Neuronal stem cell (in vitro differentiated cells): ENCODE data around the gene UPF2.

ENCODE experiments used
- DNase-seq: peaks from one replicate; pipeline ENCODE4 v3.0.0-alpha.2; 2013; ENCODE audit warnings: low spot score
- H2AFZ ChIP-seq: one replicate; pipeline ENCODE4 v1.6.1; 2013; ENCODE audit warnings: mild to moderate bottlenecking, low read length, inconsistent platforms
- H2AK5ac ChIP-seq: 2 replicates; pipeline ENCODE4 v1.6.1; 2013; ENCODE audit warnings: low read depth, mild to moderate bottlenecking, inconsistent platforms, low read length, moderate library complexity, mixed read lengths
- H2BK120ac ChIP-seq: 2 replicates; pipeline ENCODE4 v1.6.1; 2013; ENCODE audit warnings: low read depth, mild to moderate bottlenecking, inconsistent platforms, low read length, moderate library complexity, mixed read lengths
- H2BK12ac ChIP-seq: one replicate; pipeline ENCODE4 v1.6.1; 2013; ENCODE audit warnings: low read length, inconsistent platforms
- H2BK15ac ChIP-seq: 2 replicates; pipeline ENCODE4 v1.6.1; 2013; ENCODE audit warnings: mild to moderate bottlenecking, low read length, inconsistent platforms, mixed read lengths
- H2BK5ac ChIP-seq: one replicate; pipeline ENCODE4 v1.6.1; 2013; ENCODE audit warnings: inconsistent platforms, mild to moderate bottlenecking, low read length, moderate library complexity
- H3K14ac ChIP-seq: one replicate; pipeline ENCODE4 v1.6.1; 2013; ENCODE audit warnings: low read length, inconsistent platforms
- H3K18ac ChIP-seq: 2 replicates; pipeline ENCODE4 v1.6.1; 2013; ENCODE audit warnings: low read length, inconsistent platforms
- H3K23ac ChIP-seq: 2 replicates; pipeline ENCODE4 v1.6.1; 2013; ENCODE audit warnings: low read depth, mild to moderate bottlenecking, mixed read lengths, low read length, inconsistent platforms; ENCODE audit not compliant: poor library complexity
- H3K27ac ChIP-seq: replicated peaks from 3 replicates; pipeline ENCODE4 v1.5.1; 2013; ENCODE audit warnings: low read length, inconsistent platforms
- H3K27me3 ChIP-seq, 3 experiments: 2 replicates each; pipeline ENCODE4 v1.6.1; 2013; ENCODE audit warnings: low read length in 3 of 3, mild to moderate bottlenecking in 2 of 3, inconsistent platforms in 1 of 3, low read depth in 1 of 3, mixed read lengths in 1 of 3, moderate library complexity in 1 of 3; ENCODE audit not compliant: control insufficient read depth in 3 of 3, insufficient read depth in 3 of 3
- H3K36me3 ChIP-seq, 2 donors: replicated peaks in 1 of 2; 2 replicates each; pipeline ENCODE4 v1.6.1; 2013; ENCODE audit warnings: low read length in 2 of 2; ENCODE audit not compliant: control insufficient read depth in 2 of 2, insufficient read depth in 2 of 2
- H3K4ac ChIP-seq: 2 replicates; pipeline ENCODE4 v1.6.1; 2013; ENCODE audit warnings: inconsistent platforms, mild to moderate bottlenecking, low read length, moderate library complexity
- H3K4me1 ChIP-seq, 2 donors: 1 replicate in 1 of 2; 2 replicates in 1 of 2; pipeline ENCODE4 v1.6.1; 2013; ENCODE audit warnings: low read length in 2 of 2, low read depth in 1 of 2; ENCODE audit not compliant: control insufficient read depth in 2 of 2, insufficient read depth in 1 of 2
- H3K4me2 ChIP-seq: one replicate; pipeline ENCODE4 v1.6.1; 2013; ENCODE audit warnings: mild to moderate bottlenecking, low read length, inconsistent platforms; ENCODE audit not compliant: insufficient read depth, poor library complexity, severe bottlenecking
- H3K4me3 ChIP-seq, 2 donors: 2 replicates each; pipeline ENCODE4 v1.5.1; 2013; ENCODE audit warnings: low read length in 2 of 2, mild to moderate bottlenecking in 2 of 2, inconsistent platforms in 1 of 2, moderate library complexity in 1 of 2
- H3K79me1 ChIP-seq: one replicate; pipeline ENCODE4 v1.6.1; 2013; ENCODE audit warnings: low read depth, mild to moderate bottlenecking, inconsistent platforms, low read length, moderate library complexity
- H3K9ac ChIP-seq: one replicate; pipeline ENCODE4 v1.6.1; 2013; ENCODE audit warnings: mild to moderate bottlenecking, low read depth, low read length, inconsistent platforms; ENCODE audit not compliant: poor library complexity
- H3K9me3 ChIP-seq, 2 donors: replicated peaks in 1 of 2; 2 replicates each; pipeline versions ENCODE3 to v1.6.1; 2013; ENCODE audit warnings: low read length in 2 of 2, mild to moderate bottlenecking in 2 of 2, inconsistent platforms in 1 of 2, low read depth in 1 of 2, mixed read lengths in 1 of 2, moderate library complexity in 1 of 2; ENCODE audit not compliant: control insufficient read depth in 2 of 2, insufficient read depth in 1 of 2
- H4K8ac ChIP-seq: one replicate; pipeline ENCODE4 v1.6.1; 2013; ENCODE audit warnings: low read depth, mild to moderate bottlenecking, inconsistent platforms, low read length, moderate library complexity
- H4K91ac ChIP-seq: one replicate; pipeline ENCODE4 v1.6.1; 2013; ENCODE audit warnings: low read length, low read depth, mild to moderate bottlenecking, inconsistent platforms; ENCODE audit not compliant: poor library complexity
- WGBS, 2 donors: extraction: QIAGEN DNeasy Blood & Tissue Kit; methylation state at CpG; one replicate each; pipeline ENCODE4 v1.1.7; 2013; ENCODE audit warnings: missing lambda C conversion rate in 2 of 2, mixed read lengths in 1 of 2; ENCODE audit not compliant: insufficient read length in 2 of 2, insufficient replicate concordance in 1 of 2; ENCODE audit errors: extremely low coverage in 2 of 2; 5-methylcytosine and 5-hydroxymethylcytosine counted together

The UPF2 gene

DNA sequence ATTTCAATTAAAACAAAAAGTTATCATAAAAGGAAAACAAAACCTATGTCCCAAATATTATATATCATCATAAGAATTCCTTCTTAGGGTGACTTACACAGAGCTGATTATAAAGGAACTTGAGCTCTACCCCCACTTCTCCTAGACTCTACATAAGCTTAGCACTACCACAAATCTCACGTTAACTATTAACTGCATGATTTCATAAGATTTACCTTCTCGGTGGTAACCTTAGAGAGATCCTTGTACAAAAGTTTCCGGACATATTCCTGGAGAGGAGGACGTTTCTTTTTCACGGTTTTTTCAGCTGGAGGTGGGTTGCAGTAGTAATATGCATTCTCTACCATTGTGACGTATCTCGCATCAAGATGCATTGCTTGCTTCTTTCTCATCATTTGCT, 83.7 kb downstream of the UPF2 start:
- Histone ChIP-seq H2AK5ac (no peak overlapping the region), H3K23ac (no peak overlapping the region), H3K36me3 (peaks cover 9 to 97% of the 10 kb centered on the region in 2 donors), H2BK15ac (no peak overlapping the region), H2BK5ac (no peak overlapping the region), H3K14ac (no peak overlapping the region), H3K18ac (no peak overlapping the region), H2AFZ (no peak overlapping the region), H3K27me3 (no peaks in the 10 kb centered on the region), H3K9me3 (no peaks in the 10 kb centered on the region), H4K8ac (no peak overlapping the region), H3K79me1 (no peaks in the 10 kb centered on the region), H2BK12ac (no peak overlapping the region), H3K4me3 (no peak overlapping the region), H2BK120ac (no peak overlapping the region), H3K27ac (no peak overlapping the region), H4K91ac (no peak overlapping the region), H3K4me2 (no peak overlapping the region), H3K4me1 (no peaks in the 10 kb centered on the region), H3K9ac (no peak overlapping the region), H3K4ac (no peak overlapping the region)
- WGBS, 2 donors = no CpG with 5 or more reads among the region's 7 CpGs
- DNase-seq = no peak

DNA sequence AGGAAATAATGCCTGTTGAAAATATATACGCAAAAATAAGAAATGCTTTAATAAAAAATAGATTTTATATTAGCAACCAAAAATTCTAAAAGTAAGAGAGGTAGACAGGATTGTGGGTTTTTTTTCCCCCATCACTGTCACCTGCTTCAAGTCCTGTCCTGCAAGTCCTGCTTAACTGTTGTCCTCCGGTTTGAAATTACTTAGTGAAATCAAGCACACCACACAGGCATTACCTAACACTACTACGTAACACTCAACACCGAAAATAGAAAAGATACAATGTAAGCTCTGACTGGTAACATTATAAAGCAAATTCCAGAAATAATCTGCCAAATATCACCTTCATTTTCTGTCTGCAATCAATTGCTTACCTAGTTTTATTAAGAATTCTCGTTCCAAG, 90.9 kb downstream of the UPF2 start:
- H4K8ac ChIP-seq = no peak overlapping the region
- H3K27me3 ChIP-seq = no peaks in the 10 kb centered on the region
- H3K4me2 ChIP-seq = no peak overlapping the region
- H2BK15ac ChIP-seq = no peak overlapping the region
- H3K79me1 ChIP-seq = no peaks in the 10 kb centered on the region
- WGBS, 2 donors = no CpG with 5 or more reads among the region's 5 CpGs
- no peak overlapping the region for H2BK120ac ChIP-seq
- no peak overlapping the region for H3K18ac ChIP-seq
- H2AFZ ChIP-seq = no peak overlapping the region
- no peak overlapping the region for H3K14ac ChIP-seq
- H3K36me3 ChIP-seq = peaks cover 7 to 86% of the 10 kb centered on the region in 2 donors
- H3K4ac ChIP-seq = no peak overlapping the region
- no peak overlapping the region for H3K27ac ChIP-seq
- peaks cover 0 to 2% of the 10 kb centered on the region in 2 donors for H3K4me1 ChIP-seq
- no peak overlapping the region for H2BK5ac ChIP-seq
- H3K23ac ChIP-seq = no peak overlapping the region
- no peaks in the 10 kb centered on the region for H3K9me3 ChIP-seq
- H2BK12ac ChIP-seq = no peak overlapping the region
- no peak overlapping the region for H3K4me3 ChIP-seq
- DNase-seq = no peak
- H4K91ac ChIP-seq = no peak overlapping the region
- no peak overlapping the region for H2AK5ac ChIP-seq
- no peak overlapping the region for H3K9ac ChIP-seq

DNA sequence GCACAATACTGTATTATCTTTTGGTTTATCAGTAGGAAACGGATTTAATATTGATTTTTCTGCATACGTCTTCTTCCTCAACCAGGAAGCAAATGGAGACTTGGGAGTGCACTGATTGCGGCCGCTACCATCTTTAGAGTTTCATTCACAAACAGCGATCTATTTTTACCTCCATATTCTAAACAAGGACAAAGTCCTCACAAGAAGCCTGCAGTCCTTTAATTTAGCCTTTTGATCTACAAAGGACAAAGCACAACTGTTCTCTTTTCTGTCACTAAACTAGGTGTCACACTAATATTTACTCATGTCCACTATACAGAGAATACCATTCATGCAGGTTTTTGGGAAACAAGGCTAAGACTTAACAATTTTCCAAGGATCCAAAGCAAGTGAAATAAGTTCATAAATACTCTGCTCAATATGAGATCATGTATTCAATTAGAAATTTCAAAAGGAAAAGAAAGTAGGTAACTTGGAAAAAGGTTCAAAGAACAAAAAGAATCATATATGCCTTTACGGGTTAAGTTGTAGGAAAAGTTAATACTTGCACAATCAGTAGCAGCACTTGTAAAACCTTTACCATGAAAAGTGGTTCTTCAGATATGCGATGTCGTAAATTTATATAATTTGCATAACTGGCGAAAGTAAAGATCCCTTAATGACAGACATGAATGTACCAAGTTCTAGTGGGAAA, 92.1 kb downstream of the UPF2 start:
- no peak overlapping the region for H2BK12ac ChIP-seq
- H2AK5ac ChIP-seq = no peak overlapping the region
- peaks cover 0 to 2% of the 10 kb centered on the region in 2 donors for H3K4me1 ChIP-seq
- no peak overlapping the region for H3K4me2 ChIP-seq
- no peaks in the 10 kb centered on the region for H3K9me3 ChIP-seq
- no peaks in the 10 kb centered on the region for H3K79me1 ChIP-seq
- H4K8ac ChIP-seq = no peak overlapping the region
- peaks cover 6 to 77% of the 10 kb centered on the region in 2 donors for H3K36me3 ChIP-seq
- no peak overlapping the region for H3K9ac ChIP-seq
- no peak overlapping the region for H4K91ac ChIP-seq
- no peak overlapping the region for H2BK120ac ChIP-seq
- no peak overlapping the region for H3K14ac ChIP-seq
- H3K4ac ChIP-seq = no peak overlapping the region
- H2AFZ ChIP-seq = no peak overlapping the region
- no CpG with 5 or more reads among the region's 9 CpGs for WGBS, 2 donors
- no peaks in the 10 kb centered on the region for H3K27me3 ChIP-seq
- no peak for DNase-seq
- no peak overlapping the region for H2BK5ac ChIP-seq
- H3K27ac ChIP-seq = no peak overlapping the region
- no peak overlapping the region for H3K4me3 ChIP-seq
- no peak overlapping the region for H3K23ac ChIP-seq
- no peak overlapping the region for H3K18ac ChIP-seq
- no peak overlapping the region for H2BK15ac ChIP-seq

DNA sequence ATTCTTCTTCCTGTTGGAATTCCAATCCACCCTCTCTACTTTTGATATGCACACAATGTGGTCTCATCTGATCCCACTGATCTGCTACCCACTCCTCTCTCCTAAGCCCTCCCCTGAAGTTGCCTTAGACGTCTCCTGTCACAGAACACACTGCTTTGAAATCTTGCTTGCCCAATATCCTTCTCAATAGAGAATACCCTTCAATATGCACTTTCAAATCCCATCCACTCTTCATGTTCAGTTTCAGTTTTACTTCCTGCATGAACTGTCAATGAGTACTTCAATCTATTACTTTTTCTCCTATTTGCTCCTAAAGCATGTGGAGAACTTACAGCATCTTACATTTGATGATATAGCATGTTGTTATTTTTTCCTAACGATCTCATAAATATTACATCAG, 93.5 kb downstream of the UPF2 start:
- Histone ChIP-seq H2BK12ac (no peak overlapping the region), H3K23ac (no peak overlapping the region), H3K27me3 (no peaks in the 10 kb centered on the region), H3K27ac (no peak overlapping the region), H2AK5ac (no peak overlapping the region), H2BK120ac (no peak overlapping the region), H3K4me2 (no peak overlapping the region), H3K14ac (no peak overlapping the region), H3K4me3 (no peak overlapping the region), H3K4ac (no peak overlapping the region), H3K36me3 (peaks cover 6 to 75% of the 10 kb centered on the region in 2 donors), H3K79me1 (no peaks in the 10 kb centered on the region), H4K8ac (no peak overlapping the region), H2BK5ac (no peak overlapping the region), H3K18ac (no peak overlapping the region), H4K91ac (no peak overlapping the region), H3K9me3 (no peaks in the 10 kb centered on the region), H3K9ac (no peak overlapping the region), H3K4me1 (peaks cover 0 to 2% of the 10 kb centered on the region in 2 donors), H2AFZ (no peak overlapping the region), H2BK15ac (no peak overlapping the region)
- DNase-seq = no peak
- WGBS, 2 donors = no CpG with 5 or more reads among the region's 2 CpGs
